GM12872 (cell line): ENCODE data around the gene GNB1.

Experiments used
- TF ChIP-seq, protein P1 (sequence below): IDR thresholded peaks from 3 replicates; pipeline ENCODE4 v1.5.1; 2011; ENCODE audit warnings: low read depth, mild to moderate bottlenecking, low read length, moderate library complexity; ENCODE audit not compliant: insufficient read depth

Gene GNB1

DNA sequence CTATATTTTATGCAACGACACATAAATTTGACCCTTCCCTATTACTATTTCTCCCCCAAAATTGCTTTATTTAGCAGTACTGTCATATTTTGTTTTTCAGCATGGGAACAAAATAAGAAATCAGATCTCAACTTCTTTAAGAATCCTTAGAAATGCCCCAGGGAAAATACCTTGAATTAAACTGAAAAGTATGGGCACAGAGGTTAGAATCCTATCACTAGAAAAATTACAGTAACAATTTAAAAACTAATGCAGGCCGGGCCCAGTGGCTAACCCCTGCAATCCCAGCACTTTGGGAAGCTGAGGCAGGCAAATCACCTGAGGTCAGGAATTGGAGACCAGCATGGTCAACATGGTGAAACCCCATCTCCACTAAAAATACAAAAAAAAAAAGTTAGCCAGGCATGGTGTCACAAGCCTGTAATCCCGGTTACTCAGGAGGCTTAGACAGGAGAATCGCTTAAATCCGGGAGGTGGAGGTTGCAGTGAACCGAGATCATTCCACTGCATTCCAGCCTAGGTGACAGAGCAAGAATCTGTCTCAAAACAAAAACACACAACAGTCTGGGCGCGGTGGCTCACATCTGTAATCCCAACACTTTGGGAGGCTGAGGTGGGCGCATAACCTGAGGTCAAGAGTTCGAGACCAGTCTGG lies 51.4 kb downstream of the GNB1 start:
- TF ChIP-seq, protein P1, sequence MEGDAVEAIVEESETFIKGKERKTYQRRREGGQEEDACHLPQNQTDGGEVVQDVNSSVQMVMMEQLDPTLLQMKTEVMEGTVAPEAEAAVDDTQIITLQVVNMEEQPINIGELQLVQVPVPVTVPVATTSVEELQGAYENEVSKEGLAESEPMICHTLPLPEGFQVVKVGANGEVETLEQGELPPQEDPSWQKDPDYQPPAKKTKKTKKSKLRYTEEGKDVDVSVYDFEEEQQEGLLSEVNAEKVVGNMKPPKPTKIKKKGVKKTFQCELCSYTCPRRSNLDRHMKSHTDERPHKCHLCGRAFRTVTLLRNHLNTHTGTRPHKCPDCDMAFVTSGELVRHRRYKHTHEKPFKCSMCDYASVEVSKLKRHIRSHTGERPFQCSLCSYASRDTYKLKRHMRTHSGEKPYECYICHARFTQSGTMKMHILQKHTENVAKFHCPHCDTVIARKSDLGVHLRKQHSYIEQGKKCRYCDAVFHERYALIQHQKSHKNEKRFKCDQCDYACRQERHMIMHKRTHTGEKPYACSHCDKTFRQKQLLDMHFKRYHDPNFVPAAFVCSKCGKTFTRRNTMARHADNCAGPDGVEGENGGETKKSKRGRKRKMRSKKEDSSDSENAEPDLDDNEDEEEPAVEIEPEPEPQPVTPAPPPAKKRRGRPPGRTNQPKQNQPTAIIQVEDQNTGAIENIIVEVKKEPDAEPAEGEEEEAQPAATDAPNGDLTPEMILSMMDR = no peak

DNA sequence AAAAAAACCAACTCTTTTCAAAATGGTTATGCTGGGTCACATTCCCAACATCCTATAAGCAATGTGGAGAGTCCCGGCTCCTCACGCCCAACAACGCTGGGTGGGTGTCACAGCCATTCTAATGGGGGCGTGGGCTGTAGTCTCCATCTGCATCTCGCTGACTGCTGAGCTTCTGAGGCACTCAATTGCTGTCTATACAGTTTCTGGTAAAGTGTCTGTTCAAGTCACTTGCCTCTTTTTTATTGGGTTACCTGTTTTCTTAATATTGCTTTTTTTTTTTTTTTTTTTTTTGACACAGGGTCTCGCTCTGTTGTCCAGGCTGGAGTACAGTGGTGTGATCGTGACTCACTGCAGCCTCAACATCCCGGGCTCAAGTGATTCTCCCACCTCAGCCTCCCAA lies 54.8 kb downstream of the GNB1 start:
- TF ChIP-seq, protein P1 = no peak

DNA sequence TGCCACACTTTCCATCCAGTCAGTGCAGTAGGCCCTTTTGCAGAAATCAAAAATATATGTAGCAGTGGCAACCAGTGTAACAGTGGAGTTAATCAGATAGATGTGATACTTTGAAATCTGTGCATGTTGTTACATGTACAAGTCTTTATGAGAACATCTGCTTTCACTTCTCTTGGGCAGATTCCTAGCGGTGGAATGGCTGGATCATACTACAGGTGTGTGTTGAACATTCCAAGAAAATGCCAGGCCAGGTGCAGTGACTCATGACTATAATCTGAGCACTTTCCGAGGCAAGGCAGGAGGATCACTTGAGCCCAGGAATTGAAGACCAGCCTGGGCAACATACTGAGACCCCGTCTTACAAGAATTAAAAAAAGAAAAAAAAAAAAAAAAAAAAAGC lies 55.3 kb downstream of the GNB1 start:
- TF ChIP-seq, protein P1 = no peak

DNA sequence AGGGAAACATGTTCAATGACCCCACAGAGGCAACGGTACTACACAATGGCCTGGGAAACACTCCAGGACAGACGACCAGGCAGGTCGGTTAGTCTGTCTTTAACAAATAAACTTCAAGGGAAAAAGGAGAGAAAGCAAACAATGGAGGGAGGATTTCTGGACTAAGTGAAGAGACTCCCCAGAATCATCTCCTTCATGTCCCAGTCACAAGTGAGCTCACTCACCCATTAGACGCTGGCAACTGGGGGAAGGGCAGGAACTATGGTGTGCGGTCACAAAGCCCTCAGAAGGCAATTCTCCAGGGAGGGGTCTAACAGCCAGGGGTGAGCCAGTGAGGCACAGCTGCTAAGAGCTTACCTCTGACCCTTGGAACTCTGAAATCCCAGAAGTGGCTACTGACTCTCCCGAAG lies 57.0 kb downstream of the GNB1 start:
- TF ChIP-seq, protein P1 = no peak

DNA sequence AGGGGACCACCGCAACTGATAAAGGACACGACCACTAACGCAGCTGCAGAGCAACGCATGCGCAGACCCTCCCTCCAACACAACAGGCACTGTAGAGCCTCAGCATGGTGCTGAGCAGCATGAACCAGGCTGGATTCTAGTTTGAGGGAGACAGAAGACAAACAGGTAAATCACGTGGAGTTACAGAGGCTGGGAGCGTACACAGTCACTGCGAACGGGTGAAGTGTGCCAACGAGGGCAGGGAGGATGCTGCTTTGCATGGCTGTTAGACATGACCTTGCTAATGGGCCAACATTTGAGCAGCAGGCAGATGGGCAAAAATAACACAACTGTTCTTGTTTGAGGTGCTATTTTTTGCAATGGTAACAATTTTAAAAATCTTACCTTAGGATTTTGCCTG lies 57.4 kb downstream of the GNB1 start:
- TF ChIP-seq, protein P1 = no peak

DNA sequence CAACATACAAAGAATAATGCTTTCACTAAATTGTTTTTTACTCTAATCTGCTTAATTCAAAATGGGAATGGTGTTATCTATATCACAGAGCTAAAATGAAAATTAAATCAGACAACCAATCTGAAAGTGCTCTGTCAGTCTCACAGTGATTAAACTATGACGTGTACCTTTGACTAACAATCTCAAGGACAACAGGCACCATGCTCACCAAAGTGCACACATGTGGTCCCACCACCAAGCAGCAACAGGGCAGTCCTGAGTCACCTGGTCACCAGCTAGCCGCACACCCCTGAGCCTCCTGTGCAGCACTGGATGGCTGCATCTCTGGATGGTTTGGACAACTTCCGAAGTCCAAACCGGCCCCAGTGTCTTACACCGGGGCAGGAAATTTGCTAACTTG lies 58.1 kb downstream of the GNB1 start:
- TF ChIP-seq, protein P1 = no peak

DNA sequence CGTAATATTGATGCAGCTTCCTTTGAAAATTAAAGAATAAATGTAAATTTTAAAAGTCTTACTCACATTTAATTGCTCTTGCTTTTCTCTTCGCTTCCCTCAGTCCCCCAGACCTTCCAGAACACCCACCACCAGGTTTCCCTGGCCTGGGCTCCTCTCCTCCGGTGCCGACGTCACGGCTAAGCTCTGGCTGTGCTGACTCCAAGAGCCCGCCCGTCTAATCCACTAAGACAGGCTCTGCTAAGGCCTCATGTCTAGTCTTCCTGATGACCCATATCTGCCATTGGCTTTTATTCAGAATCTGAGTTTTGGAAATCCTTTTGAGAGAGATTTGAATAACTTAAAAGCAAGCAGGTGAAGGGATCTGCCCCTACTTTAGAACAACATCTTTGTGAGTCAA lies 58.7 kb downstream of the GNB1 start:
- TF ChIP-seq, protein P1 = no peak
